ENCODE measurements around the gene ELOVL2. TPM values are rescaled to one million over a fixed set of nuclear protein-coding genes. Genes with fewer than 3 reads are reported as not detected.

Gene ELOVL2
- total RNA-seq, 1 experiment from 2014 or later = 0.47 TPM

DNA sequence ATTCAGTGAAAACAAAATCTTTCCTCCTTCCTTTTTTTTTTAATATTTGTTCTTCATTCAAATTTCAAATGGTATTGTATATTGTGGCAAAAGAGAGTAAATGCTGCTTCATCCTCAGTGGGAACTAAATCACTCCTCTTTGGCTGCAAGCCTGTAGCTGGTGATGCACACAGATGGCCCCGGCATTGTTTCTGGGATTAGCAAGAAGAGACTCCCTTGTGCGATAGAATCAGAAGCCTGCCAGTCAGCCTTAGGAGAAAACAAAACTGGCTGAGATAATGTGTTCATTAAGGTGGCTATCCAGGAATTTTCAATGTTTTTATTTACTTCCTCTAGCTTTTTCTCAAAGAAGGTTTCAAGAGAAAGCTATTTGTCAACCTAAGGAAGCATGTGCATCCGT is 20.7 kb upstream of the ELOVL2 start:
- Mint-ChIP-seq H3K27me3 (ENCODE audit: unreplicated experiment) (no peaks in the 10 kb centered on the region), H3K4me1 (ENCODE audit: low read depth, unreplicated experiment) (peaks cover 17% of the 10 kb centered on the region), H3K9me3 (ENCODE audit: low read depth, unreplicated experiment) (no peaks in the 10 kb centered on the region), H3K36me3 (ENCODE audit: insufficient read depth, unreplicated experiment) (no peaks in the 10 kb centered on the region), H3K27ac (ENCODE audit: unreplicated experiment) (no peak overlapping the region), H3K4me3 (ENCODE audit: low read depth, unreplicated experiment) (no peak overlapping the region)
- intact Hi-C loops (cut with micrococcal nuclease; ENCODE audit: unreplicated experiment) = loop anchor here (5.0 kb wide), 1 partner anchor 213 kb away; no protein-coding TSS in a partner anchor
- TF ChIP-seq, protein P1, sequence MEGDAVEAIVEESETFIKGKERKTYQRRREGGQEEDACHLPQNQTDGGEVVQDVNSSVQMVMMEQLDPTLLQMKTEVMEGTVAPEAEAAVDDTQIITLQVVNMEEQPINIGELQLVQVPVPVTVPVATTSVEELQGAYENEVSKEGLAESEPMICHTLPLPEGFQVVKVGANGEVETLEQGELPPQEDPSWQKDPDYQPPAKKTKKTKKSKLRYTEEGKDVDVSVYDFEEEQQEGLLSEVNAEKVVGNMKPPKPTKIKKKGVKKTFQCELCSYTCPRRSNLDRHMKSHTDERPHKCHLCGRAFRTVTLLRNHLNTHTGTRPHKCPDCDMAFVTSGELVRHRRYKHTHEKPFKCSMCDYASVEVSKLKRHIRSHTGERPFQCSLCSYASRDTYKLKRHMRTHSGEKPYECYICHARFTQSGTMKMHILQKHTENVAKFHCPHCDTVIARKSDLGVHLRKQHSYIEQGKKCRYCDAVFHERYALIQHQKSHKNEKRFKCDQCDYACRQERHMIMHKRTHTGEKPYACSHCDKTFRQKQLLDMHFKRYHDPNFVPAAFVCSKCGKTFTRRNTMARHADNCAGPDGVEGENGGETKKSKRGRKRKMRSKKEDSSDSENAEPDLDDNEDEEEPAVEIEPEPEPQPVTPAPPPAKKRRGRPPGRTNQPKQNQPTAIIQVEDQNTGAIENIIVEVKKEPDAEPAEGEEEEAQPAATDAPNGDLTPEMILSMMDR (IDR thresholded peaks at IDR 0.05; ENCODE audit: unreplicated experiment) = no peak
- BruUV-seq (replicated peaks) = no TSS peak
- CTCF ChIA-PET = interaction anchor here (0.6 to 1.3 kb wide), 3 partner anchors 55 to 113 kb away, joined by 3 to 4 read pairs (median 4); no protein-coding TSS in a partner anchor
- DNase-seq = no peak

DNA sequence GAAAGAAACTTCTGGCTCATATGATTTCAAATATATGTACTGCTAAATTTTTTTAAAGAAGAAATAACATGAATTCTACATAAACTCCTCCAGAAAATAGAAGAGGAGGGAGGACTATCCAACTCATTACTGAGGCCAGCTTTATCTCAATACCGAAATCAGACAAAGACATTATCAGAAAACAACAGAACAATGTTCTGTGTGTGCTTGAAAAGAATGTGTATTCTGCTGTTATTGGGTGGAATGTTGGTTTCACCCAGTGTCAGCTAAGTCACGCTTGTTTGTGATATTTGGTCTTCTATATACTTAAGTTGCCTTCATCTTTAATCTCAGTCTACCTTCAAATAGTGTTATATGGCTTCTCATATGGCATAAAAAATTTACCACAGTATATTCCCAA is 18.6 kb upstream of the ELOVL2 start:
- CTCF ChIA-PET = interaction anchor here (0.6 kb wide), 1 partner anchor 42 kb away, joined by 3 read pairs; no protein-coding TSS in a partner anchor
- Mint-ChIP-seq H3K36me3 (ENCODE audit: insufficient read depth, unreplicated experiment) (no peaks in the 10 kb centered on the region), H3K9me3 (ENCODE audit: low read depth, unreplicated experiment) (no peaks in the 10 kb centered on the region), H3K4me3 (ENCODE audit: low read depth, unreplicated experiment) (no peak overlapping the region), H3K27ac (ENCODE audit: unreplicated experiment) (no peak overlapping the region), H3K27me3 (ENCODE audit: unreplicated experiment) (no peaks in the 10 kb centered on the region), H3K4me1 (ENCODE audit: low read depth, unreplicated experiment) (peaks cover 13% of the 10 kb centered on the region)
- no peak for DNase-seq
- TF ChIP-seq, protein P1 (IDR thresholded peaks at IDR 0.05; ENCODE audit: unreplicated experiment) = no peak
- intact Hi-C loops (cut with micrococcal nuclease; ENCODE audit: unreplicated experiment) = no loop called here
- no TSS peak for BruUV-seq (replicated peaks)

DNA sequence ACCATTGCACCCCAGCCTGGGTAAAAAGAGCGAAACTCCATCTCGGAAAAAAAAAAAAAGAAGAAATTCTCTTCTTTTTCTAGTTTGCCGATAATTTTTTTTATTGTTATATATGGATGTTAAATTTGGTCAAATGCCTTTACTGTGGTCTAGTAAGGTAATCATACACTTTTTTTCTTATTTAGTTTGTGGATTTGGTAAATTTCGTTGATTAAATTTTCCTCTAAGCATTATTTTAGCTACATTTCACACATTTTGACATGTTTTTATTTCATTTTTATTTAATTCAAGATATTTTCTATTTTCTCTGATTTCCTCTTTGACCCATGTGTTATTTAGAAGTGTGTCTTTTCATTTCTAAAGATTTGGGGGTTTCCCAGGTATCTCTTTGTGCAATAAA is 18.0 kb upstream of the ELOVL2 start:
- Mint-ChIP-seq H3K4me1 (ENCODE audit: low read depth, unreplicated experiment) (peaks cover 6% of the 10 kb centered on the region), H3K4me3 (ENCODE audit: low read depth, unreplicated experiment) (no peak overlapping the region), H3K9me3 (ENCODE audit: low read depth, unreplicated experiment) (no peaks in the 10 kb centered on the region), H3K36me3 (ENCODE audit: insufficient read depth, unreplicated experiment) (no peaks in the 10 kb centered on the region), H3K27ac (ENCODE audit: unreplicated experiment) (no peak overlapping the region), H3K27me3 (ENCODE audit: unreplicated experiment) (no peaks in the 10 kb centered on the region)
- BruUV-seq (replicated peaks) = no TSS peak
- DNase-seq = no peak
- CTCF ChIA-PET = interaction anchor here (0.6 kb wide), 1 partner anchor 42 kb away, joined by 3 read pairs; no protein-coding TSS in a partner anchor
- intact Hi-C loops (cut with micrococcal nuclease; ENCODE audit: unreplicated experiment) = no loop called here
- TF ChIP-seq, protein P1 (IDR thresholded peaks at IDR 0.05; ENCODE audit: unreplicated experiment) = no peak

DNA sequence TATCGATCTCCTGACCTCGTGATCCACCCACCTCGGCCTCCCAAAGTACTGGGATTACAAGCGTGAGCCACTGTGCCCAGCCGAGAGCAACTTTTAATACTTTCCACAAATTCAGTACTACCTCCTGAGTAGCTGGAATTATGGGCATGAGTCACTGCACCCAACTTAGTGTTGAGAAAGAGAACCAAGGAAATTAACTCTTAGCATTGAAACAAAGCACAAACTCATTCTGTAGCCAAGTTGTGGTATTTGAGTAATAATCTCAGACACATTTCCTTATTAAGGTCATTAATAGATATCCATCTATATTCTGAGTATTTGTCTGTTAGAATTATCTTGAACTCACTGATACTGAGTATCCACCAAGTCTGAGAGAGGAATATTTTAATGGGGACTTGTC is 14.3 kb upstream of the ELOVL2 start:
- Mint-ChIP-seq H3K36me3 (ENCODE audit: insufficient read depth, unreplicated experiment) (peaks cover 5% of the 10 kb centered on the region), H3K4me3 (ENCODE audit: low read depth, unreplicated experiment) (no peak overlapping the region), H3K4me1 (ENCODE audit: low read depth, unreplicated experiment) (peaks cover 16% of the 10 kb centered on the region), H3K27ac (ENCODE audit: unreplicated experiment) (no peak overlapping the region), H3K27me3 (ENCODE audit: unreplicated experiment) (no peaks in the 10 kb centered on the region), H3K9me3 (ENCODE audit: low read depth, unreplicated experiment) (no peaks in the 10 kb centered on the region)
- intact Hi-C loops (cut with micrococcal nuclease; ENCODE audit: unreplicated experiment) = no loop called here
- TF ChIP-seq, protein P1 (IDR thresholded peaks at IDR 0.05; ENCODE audit: unreplicated experiment) = no peak
- CTCF ChIA-PET = interaction anchor here (1.0 kb wide), 1 partner anchor 10 kb away, joined by 3 read pairs; no protein-coding TSS in a partner anchor
- DNase-seq = no peak
- no TSS peak for BruUV-seq (replicated peaks)
